Esophagus muscularis mucosa (tissue), 4 donors: Measurements from ENCODE around the gene IL1R2. TPM values are rescaled to one million over a fixed set of nuclear protein-coding genes. Genes with fewer than 3 reads are reported as not detected.
A peak's percentile ranks its signal among the peaks of the same experiment; 100 is the strongest.

Experiments
- DNase-seq: peaks from one replicate; pipeline ENCODE4 v3.0.0-alpha.2; 2017; ENCODE audit errors: extremely low spot score
- H3K27ac ChIP-seq, 4 donors: fragments of 200-600 bp; sonication (generic); replicated peaks in 1 of 4; 1 replicate in 3 of 4; 2 replicates in 1 of 4; pipeline ENCODE4 v1.5.1; 2016 to 2019; ENCODE audit warnings: mild to moderate bottlenecking in 1 of 4
- H3K27me3 ChIP-seq, 4 donors: fragments of 200-600 bp; sonication (generic); one replicate each; pipeline versions ENCODE4 v1.5.1 to v1.6.0; 2016 to 2019
- H3K36me3 ChIP-seq, 4 donors: fragments of 200-600 bp; sonication (generic); one replicate each; pipeline ENCODE4 v1.5.1; 2016 to 2019
- H3K4me1 ChIP-seq, 4 donors: fragments of 200-600 bp; sonication (generic); one replicate each; pipeline ENCODE4 v1.5.1; 2016 to 2019
- H3K4me3 ChIP-seq, 4 donors: fragments of 200-600 bp; sonication (generic); 1 replicate in 2 of 4; 2 replicates in 2 of 4; pipeline ENCODE4 v1.5.1; 2016 to 2019; ENCODE audit warnings: mild to moderate bottlenecking in 4 of 4, moderate library complexity in 1 of 4
- H3K9me3 ChIP-seq, 4 donors: fragments of 200-600 bp; sonication (generic); 1 replicate in 3 of 4; 2 replicates in 1 of 4; pipeline ENCODE4 v1.5.1; 2016 to 2019
- CTCF ChIP-seq, 3 experiments: fragments of 200-600 bp in 2 of 3; fragments of 450-650 bp in 1 of 3; sonication (generic) in 2 of 3; IDR thresholded peaks; one replicate each; pipeline ENCODE4 v1.5.1; 2017 to 2019; ENCODE audit warnings: antibody characterized with exemption in 3 of 3, mild to moderate bottlenecking in 2 of 3, moderate library complexity in 1 of 3
- EP300 ChIP-seq: sonication (generic); formaldehyde crosslinking; IDR thresholded peaks from one replicate; pipeline ENCODE4 v1.6.1; 2017; ENCODE audit warnings: antibody characterized with exemption
- POLR2A ChIP-seq: fragments of 450-650 bp; IDR thresholded peaks from one replicate; pipeline ENCODE4 v1.6.1; 2017; ENCODE audit warnings: antibody characterized with exemption, moderate library complexity, mild to moderate bottlenecking, low read depth
- POLR2AphosphoS5 ChIP-seq, 2 donors: sonication (generic); formaldehyde crosslinking; IDR thresholded peaks; one replicate each; pipeline ENCODE4 v1.6.1; 2017; ENCODE audit warnings: antibody characterized with exemption in 2 of 2
- WGBS: methylation state at CpG from one replicate; pipeline ENCODE4 v1.1.5; 2018; 5-methylcytosine and 5-hydroxymethylcytosine counted together
- intact Hi-C: fragments of 100-400 bp; cut with DNase I; formaldehyde crosslinking; loops from one replicate; pipeline ENCODE4 v1.15.1; 2023
- total RNA-seq, 4 donors: library from RNA; depleted of rRNA; stranded (reverse); fragments of >200 nt; gene quantifications; one replicate each; pipeline versions ENCODE4 v1.1.0 to v1.2.1, GENCODE V29; 2016

IL1R2 gene
- total RNA-seq, 4 donors from 2014 or later: 2.5 to 56.2 (median 6.4) TPM

DNA sequence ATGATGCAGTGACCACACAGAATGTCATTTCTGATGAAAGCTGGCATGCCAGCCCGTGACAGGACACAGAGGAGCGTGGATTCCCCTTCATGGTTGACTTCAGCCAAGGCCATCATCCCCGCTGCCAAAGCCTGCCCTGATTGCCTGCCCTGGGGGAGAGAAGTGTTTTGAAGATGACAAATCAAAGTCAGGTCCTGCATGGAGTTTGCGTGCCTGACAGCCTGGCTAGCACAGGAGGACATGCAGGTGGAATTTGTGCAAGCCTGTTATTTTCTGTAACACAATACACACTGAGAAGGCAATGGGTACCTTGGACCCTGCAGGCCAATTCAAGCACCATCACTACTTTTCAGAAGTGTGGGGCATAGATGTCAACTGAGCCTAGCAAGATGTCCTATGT lies 5.4 kb upstream of the IL1R2 start:
- no peak for DNase-seq
- Histone ChIP-seq H3K4me3 (no peak overlapping the region), H3K36me3 (no peaks in the 10 kb centered on the region), H3K27ac (no peak overlapping the region), H3K9me3 (no peaks in the 10 kb centered on the region), H3K27me3 (no peaks in the 10 kb centered on the region), H3K4me1 (peaks cover 0 to 11% (median 3%) of the 10 kb centered on the region in 4 donors)
- no peak for TF ChIP-seq POLR2A
- no peak for TF ChIP-seq CTCF (IDR thresholded peaks at IDR 0.05)
- TF ChIP-seq POLR2AphosphoS5 (IDR thresholded peaks at IDR 0.05): no peak
- TF ChIP-seq EP300: no peak
- intact Hi-C loops: no loop called here
- WGBS: 86% methylated on average over 4 of the region's 4 CpGs

DNA sequence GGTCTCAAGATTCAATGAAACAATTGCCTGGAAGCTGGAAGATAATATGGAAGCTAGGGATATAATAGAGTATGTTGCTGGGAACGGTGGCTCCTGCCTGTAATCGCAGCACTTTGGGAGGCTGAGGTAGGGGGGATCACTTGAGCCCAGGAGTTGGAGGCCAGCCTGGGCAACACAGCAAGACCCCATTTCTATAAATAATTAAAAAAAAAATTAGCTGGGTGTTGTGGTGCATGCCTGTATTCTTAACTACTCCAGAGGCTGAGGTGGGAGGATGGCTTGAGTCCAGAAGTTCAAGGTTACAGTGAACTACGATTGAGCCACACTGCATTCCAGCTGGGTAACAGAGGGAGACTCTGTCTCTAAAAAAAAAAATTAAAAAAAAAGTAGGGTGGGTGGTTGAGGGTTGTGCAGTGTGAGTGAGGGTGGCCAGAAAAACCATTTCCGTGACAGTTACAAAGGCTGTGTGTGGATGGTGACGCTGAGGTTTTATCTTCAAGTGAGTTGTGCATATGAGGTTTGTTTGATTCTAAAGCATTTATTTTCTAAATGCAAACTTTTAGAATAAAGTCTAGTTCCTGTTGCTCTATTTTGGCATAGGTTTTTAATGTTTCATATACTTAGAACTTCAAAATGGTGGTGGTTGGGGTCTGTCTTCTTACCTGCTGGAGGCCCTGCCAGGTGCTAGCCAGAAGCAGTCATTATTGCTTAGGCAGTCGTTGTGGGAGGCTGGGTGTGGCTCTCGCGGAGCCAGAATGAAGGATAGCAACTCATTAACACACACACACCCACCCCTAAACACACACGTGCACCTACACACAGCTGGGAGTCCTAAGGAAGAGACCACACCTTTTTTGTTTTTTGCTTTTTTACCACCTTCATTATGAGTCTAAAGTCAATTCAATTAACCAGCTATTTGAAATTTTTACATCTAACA lies 4.7 kb upstream of the IL1R2 start:
- intact Hi-C loops: no loop called here
- 78% methylated on average over 9 of the region's 9 CpGs for WGBS
- no peak overlapping the region for H3K27ac ChIP-seq
- peaks cover 0 to 11% (median 3%) of the 10 kb centered on the region in 4 donors for H3K4me1 ChIP-seq
- TF ChIP-seq POLR2AphosphoS5 (IDR thresholded peaks at IDR 0.05) (no peak), CTCF (IDR thresholded peaks at IDR 0.05) (no peak), POLR2A (no peak), EP300 (no peak)
- H3K27me3 ChIP-seq: no peaks in the 10 kb centered on the region
- H3K4me3 ChIP-seq: no peak overlapping the region
- DNase-seq: no peak
- no peaks in the 10 kb centered on the region for H3K36me3 ChIP-seq
- H3K9me3 ChIP-seq: no peaks in the 10 kb centered on the region

- no peaks in the 10 kb centered on the region for H3K9me3 ChIP-seq
- H3K27me3 ChIP-seq: no peaks in the 10 kb centered on the region
- peaks cover 0 to 11% (median 3%) of the 10 kb centered on the region in 4 donors for H3K4me1 ChIP-seq
- intact Hi-C loops: no loop called here
- no peak overlapping the region for H3K4me3 ChIP-seq
- DNase-seq: no peak
- H3K36me3 ChIP-seq: no peaks in the 10 kb centered on the region
- H3K27ac ChIP-seq: no peak overlapping the region
- TF ChIP-seq CTCF (IDR thresholded peaks at IDR 0.05): no peak
- TF ChIP-seq POLR2AphosphoS5 (IDR thresholded peaks at IDR 0.05): no peak
- no peak for TF ChIP-seq EP300
- TF ChIP-seq POLR2A: no peak
- 91% methylated on average over 4 of the region's 5 CpGs for WGBS
These were observed 3.9 kb upstream of the IL1R2 start for GRCh38 chr2:101987832-101988231.

- intact Hi-C loops: no loop called here
- Histone ChIP-seq H3K4me3 (no peak overlapping the region), H3K4me1 (peaks cover 0 to 11% (median under 1%) of the 10 kb centered on the region in 4 donors), H3K27me3 (no peaks in the 10 kb centered on the region), H3K27ac (peak overlapping the region in 1 of 4 donors; percentile 34), H3K9me3 (no peaks in the 10 kb centered on the region), H3K36me3 (no peaks in the 10 kb centered on the region)
- DNase-seq: no peak
- no peak for TF ChIP-seq POLR2A
- TF ChIP-seq POLR2AphosphoS5 (IDR thresholded peaks at IDR 0.05): no peak
- WGBS: 99% methylated on average over 7 of the region's 7 CpGs
These were observed 3.2 kb upstream of the IL1R2 start for GRCh38 chr2:101988541-101988940.

DNA sequence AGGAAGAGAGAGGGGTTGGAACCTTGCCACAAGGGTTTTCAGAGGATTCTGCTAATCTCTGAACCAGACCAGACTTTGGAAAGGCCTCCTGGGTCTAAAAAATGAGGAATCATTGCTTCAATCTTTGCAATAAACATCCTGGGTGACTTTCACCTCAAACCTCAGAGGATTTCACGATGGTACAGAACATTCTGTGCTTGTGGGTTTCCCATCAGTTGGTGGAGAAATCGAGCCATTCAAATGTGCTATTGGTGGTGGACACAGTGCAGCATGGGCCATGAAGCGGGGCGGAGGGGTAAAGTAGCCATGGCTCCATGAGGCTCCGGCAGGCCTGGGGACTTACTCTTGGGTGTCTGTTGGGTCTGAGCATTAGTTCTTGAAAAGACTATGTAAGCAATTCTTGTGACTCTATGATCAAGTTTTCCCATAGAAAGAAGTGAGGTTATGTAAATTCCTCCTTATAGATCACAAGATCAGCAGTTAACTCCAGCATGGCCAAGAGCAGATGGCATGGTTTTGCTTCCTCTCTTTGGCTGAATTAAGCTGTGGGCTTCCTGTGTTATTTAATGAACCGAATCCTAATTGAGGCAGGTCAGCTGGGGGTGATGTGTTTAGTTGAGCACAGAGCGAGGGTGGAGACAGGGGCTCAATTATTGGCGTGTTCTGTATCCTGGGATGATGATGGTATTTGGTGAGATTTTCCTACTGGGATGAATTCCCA lies 1.9 kb upstream of the IL1R2 start:
- Histone ChIP-seq H3K36me3 (no peaks in the 10 kb centered on the region), H3K9me3 (no peaks in the 10 kb centered on the region), H3K27ac (no peak overlapping the region), H3K4me1 (peaks cover 0 to 11% (median 0%) of the 10 kb centered on the region in 4 donors), H3K27me3 (no peaks in the 10 kb centered on the region), H3K4me3 (no peak overlapping the region)
- intact Hi-C loops: no loop called here
- no peak for TF ChIP-seq CTCF (IDR thresholded peaks at IDR 0.05)
- no peak for TF ChIP-seq POLR2A
- TF ChIP-seq POLR2AphosphoS5 (IDR thresholded peaks at IDR 0.05): peak in 1 of 2 donors; percentile 46
- TF ChIP-seq EP300: peak; percentile 41
- no peak for DNase-seq
- 76% methylated on average over 8 of the region's 8 CpGs for WGBS
